LNCaP clone FGC (cell line): Measurements from ENCODE around the gene CLN6.
"Not testable (repeated sequence)": the region's sequence is repeated elsewhere in the genome, so short reads cannot be mapped to it uniquely, and the experiment has no call there.

ENCODE experiments used
- DNase-seq: peaks from one replicate; pipeline ENCODE4 v3.0.0-alpha.2; 2011; ENCODE audit warnings: low read depth
- H3K4me3 ChIP-seq: 2 replicates; pipeline ENCODE4 v1.5.1; 2011; ENCODE audit warnings: mild to moderate bottlenecking, low read depth, low read length, control low read depth
- CTCF ChIP-seq: IDR thresholded peaks from 2 replicates; pipeline ENCODE4 v1.5.1; 2012; ENCODE audit warnings: mild to moderate bottlenecking; ENCODE audit not compliant: control insufficient read depth, insufficient read depth; ENCODE audit errors: extremely low read depth

Gene CLN6

DNA sequence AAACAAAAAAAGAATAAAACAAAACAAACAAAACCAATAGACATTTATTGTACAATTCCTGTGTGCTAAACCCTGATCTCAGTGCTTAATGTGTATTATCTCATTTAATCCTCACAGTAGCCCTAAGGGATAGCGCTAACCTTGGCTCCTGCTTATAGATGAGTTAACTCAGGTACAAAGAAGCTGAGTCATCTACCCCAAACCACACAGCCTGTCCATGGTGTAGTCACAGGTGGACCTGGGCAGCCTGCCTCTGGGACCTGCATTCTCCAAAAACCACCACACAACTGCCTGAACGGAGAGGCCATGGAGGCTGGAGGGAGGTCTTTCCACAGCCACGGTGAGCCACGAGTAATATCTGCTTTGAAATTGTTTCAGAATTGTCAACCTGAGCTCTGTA, 5.5 kb upstream of the CLN6 start:
- DNase-seq = no peak
- no peak for TF ChIP-seq CTCF
- no peak overlapping the region for H3K4me3 ChIP-seq

GRCh38 chr15:68234520-68234919, 5.0 kb upstream of the CLN6 start:
- H3K4me3 ChIP-seq, DNase-seq: not testable (repeated sequence)

DNA sequence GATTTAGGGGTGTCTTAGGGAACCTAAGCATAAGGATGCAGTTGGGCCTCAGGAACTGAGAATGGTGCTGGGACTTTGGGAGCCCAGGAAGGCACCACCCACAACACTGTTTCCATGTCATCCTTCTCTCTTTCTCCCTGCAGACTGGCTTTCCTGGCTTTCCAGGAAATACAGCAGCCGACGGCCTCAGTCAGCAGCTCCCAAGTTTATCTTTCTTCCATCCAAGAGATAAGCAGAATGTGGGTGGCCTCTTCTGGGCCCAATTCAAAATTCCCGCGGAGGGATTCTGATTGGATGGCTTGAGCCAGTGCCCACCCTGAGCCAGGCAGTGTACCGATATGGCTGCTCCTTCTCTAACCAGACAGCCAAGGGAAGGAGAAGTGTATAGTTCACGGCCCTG, 4.5 kb upstream of the CLN6 start:
- H3K4me3 ChIP-seq = no peak overlapping the region
- no peak for TF ChIP-seq CTCF
- no peak for DNase-seq

GRCh38 chr15:68232937-68233336, 3.4 kb upstream of the CLN6 start:
- no peak for DNase-seq
- no peak for TF ChIP-seq CTCF

DNA sequence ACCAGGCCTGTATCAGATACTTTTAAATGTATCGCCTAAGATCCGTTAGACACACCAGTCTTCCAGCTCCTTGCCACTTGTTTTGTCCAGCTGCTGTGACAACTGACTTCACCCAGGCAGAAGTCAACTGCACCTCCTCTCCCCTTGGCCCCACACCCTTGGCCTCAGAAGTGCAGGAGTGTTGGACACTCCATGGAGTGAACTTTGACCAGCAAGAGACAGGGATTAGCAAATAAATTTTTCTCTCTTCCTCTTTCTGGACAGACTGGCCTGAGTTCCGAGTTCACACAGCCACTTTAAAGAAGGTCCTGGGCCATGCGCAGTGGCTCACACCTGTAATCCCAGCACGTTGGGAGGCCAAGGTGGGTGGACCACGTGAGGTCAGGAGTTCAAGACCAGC, 2.9 kb upstream of the CLN6 start:
- no peak for DNase-seq
- H3K4me3 ChIP-seq = no peak overlapping the region
- no peak for TF ChIP-seq CTCF

More at GRCh38 chr15:68232937-68233336, 3.4 kb upstream of the CLN6 start:
- no peak overlapping the region for H3K4me3 ChIP-seq

DNA sequence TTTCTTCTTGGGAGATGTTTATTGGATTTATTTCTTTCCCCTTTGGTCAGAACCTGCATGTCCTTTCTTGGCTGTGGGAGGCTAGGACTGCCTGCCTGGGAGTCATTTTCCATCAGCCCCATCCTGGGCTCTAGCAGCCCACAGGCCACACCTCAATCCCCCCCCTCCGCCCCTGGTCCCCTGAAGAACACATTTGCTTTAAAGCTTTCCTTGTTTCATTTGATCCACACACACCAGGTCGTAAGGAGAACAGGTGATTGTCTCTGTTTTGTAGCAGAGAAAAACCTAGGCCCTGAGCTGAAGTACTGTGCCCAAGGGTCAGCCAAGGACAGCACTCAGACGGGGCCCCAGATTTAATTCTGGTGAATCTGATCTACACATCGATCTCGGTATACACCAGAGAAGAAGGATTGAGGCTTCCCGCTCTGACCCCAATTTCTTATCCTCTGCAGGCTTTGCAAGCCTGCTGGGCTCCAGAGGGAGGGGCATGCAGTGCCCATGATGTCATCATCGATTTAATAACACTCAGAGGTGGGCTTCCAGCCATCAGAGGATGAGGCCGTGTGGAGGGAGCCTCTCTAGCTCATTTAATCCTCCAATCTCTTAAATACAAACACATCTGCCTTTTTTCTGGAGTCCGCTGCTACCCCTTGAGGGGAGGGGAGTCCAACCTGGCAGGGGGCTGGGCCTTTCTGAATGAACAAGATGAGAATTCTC, 1.7 kb upstream of the CLN6 start:
- no peak for DNase-seq
- H3K4me3 ChIP-seq = no peak overlapping the region
- TF ChIP-seq CTCF = no peak

- H3K4me3 ChIP-seq = peak overlapping the region; percentile 89
- TF ChIP-seq CTCF = peak; percentile 35; the same call in 1 of the 2 replicates
- no peak for DNase-seq
Measured at GRCh38 chr15:68230157-68231100, 901 bp upstream of the CLN6 start.
